HL-60 (cell line): Measurements from ENCODE around the gene TBCK.

Source experiments
- POLR2AphosphoS5 ChIP-seq: IDR thresholded peaks from 2 replicates; pipeline ENCODE4 v1.6.1; 2012; ENCODE audit warnings: low read depth
- SPI1 ChIP-seq: IDR thresholded peaks from 2 replicates; pipeline ENCODE4 v1.6.1; 2012; ENCODE audit warnings: low read depth, mild to moderate bottlenecking, borderline replicate concordance
- TF ChIP-seq, protein P1 (sequence below): IDR thresholded peaks from one replicate; pipeline ENCODE4 v1.5.1; 2011; ENCODE audit warnings: low read length, control low read depth, inconsistent platforms; ENCODE audit not compliant: insufficient read depth
- TF ChIP-seq, protein P2 (sequence below): IDR thresholded peaks from 2 replicates; pipeline ENCODE4 v1.6.1; 2012; ENCODE audit warnings: low read depth; ENCODE audit not compliant: insufficient replicate concordance

DNA sequence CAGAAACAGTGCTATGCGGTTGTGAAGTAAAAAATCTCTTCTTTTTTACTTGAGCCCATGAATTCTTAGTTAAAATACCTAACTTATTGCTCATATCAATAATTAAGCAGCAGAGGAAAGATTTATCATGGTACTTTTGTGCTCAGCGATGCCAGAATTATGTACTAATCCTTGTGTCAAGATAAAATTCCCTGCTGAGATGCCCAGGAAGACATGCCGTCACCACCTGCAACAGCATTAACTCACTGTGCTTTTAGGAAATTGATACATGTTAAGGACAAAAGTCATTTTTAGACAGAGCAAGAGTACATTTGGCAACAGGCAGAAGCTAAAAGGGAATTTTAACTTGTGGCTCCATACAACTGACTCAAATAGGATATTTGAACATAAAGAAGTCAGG is 281.8 kb downstream of the TBCK start:
- TF ChIP-seq, protein P1, sequence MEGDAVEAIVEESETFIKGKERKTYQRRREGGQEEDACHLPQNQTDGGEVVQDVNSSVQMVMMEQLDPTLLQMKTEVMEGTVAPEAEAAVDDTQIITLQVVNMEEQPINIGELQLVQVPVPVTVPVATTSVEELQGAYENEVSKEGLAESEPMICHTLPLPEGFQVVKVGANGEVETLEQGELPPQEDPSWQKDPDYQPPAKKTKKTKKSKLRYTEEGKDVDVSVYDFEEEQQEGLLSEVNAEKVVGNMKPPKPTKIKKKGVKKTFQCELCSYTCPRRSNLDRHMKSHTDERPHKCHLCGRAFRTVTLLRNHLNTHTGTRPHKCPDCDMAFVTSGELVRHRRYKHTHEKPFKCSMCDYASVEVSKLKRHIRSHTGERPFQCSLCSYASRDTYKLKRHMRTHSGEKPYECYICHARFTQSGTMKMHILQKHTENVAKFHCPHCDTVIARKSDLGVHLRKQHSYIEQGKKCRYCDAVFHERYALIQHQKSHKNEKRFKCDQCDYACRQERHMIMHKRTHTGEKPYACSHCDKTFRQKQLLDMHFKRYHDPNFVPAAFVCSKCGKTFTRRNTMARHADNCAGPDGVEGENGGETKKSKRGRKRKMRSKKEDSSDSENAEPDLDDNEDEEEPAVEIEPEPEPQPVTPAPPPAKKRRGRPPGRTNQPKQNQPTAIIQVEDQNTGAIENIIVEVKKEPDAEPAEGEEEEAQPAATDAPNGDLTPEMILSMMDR, result no peak
- TF ChIP-seq, protein P2, sequence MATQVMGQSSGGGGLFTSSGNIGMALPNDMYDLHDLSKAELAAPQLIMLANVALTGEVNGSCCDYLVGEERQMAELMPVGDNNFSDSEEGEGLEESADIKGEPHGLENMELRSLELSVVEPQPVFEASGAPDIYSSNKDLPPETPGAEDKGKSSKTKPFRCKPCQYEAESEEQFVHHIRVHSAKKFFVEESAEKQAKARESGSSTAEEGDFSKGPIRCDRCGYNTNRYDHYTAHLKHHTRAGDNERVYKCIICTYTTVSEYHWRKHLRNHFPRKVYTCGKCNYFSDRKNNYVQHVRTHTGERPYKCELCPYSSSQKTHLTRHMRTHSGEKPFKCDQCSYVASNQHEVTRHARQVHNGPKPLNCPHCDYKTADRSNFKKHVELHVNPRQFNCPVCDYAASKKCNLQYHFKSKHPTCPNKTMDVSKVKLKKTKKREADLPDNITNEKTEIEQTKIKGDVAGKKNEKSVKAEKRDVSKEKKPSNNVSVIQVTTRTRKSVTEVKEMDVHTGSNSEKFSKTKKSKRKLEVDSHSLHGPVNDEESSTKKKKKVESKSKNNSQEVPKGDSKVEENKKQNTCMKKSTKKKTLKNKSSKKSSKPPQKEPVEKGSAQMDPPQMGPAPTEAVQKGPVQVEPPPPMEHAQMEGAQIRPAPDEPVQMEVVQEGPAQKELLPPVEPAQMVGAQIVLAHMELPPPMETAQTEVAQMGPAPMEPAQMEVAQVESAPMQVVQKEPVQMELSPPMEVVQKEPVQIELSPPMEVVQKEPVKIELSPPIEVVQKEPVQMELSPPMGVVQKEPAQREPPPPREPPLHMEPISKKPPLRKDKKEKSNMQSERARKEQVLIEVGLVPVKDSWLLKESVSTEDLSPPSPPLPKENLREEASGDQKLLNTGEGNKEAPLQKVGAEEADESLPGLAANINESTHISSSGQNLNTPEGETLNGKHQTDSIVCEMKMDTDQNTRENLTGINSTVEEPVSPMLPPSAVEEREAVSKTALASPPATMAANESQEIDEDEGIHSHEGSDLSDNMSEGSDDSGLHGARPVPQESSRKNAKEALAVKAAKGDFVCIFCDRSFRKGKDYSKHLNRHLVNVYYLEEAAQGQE, result no peak
- TF ChIP-seq POLR2AphosphoS5 (no peak), SPI1 (no peak)
